Measurements from ENCODE around the gene SF3A1. TPM values are rescaled to one million over a fixed set of nuclear protein-coding genes. Genes with fewer than 3 reads are reported as not detected.

The SF3A1 gene
- total and polyA plus RNA-seq, 9 of the 15 experiments (the other 6 are each of a cell fraction or from before 2014, with no cell fraction given), result 6.7 to 228 (median 13.0) TPM

- peaks cover 6% of the 10 kb centered on the region; the same call in 1 of the 2 replicates for H4K20me1 ChIP-seq (replicated peaks; ENCODE audit: control insufficient read depth, insufficient read depth, low read length)
- FAIRE-seq (no peak), ATAC-seq (no peak), DNase-seq (ENCODE audit: extremely low read depth in 1 of 4, low spot score in 3 of 4) (no peak)
- H3K27me3 ChIP-seq (ENCODE audit: control insufficient read depth in 2 of 2, insufficient read depth in 2 of 2, low read length in 2 of 2), result no peaks in the 10 kb centered on the region
- H3K4me1 ChIP-seq (replicated peaks in 1 of 2; ENCODE audit: control insufficient read depth in 2 of 2, insufficient read depth in 2 of 2, low read length in 2 of 2), result peaks cover 19 to 49% of the 10 kb centered on the region in 2 experiments; a peak in 4 of 5 replicates
- no peak overlapping the region for H2AFZ ChIP-seq (ENCODE audit: low read depth, low read length)
- H3K9me3 ChIP-seq (replicated peaks; ENCODE audit: control insufficient read depth, insufficient read depth, low read depth, low read length), result no peaks in the 10 kb centered on the region
- no peak overlapping the region; the same call in 2 of the 3 replicates for H3K27ac ChIP-seq (ENCODE audit: extremely low read depth, low read depth, low read length)
- peaks cover 16% of the 10 kb centered on the region; the same call in 1 of the 3 replicates for H3K36me3 ChIP-seq (ENCODE audit: control insufficient read depth, insufficient read depth, low read length)
- no TSS peak for BruUV-seq (replicated peaks)
- no peaks in the 10 kb centered on the region for H3K79me2 ChIP-seq (ENCODE audit: control insufficient read depth, insufficient read depth, low read length)
- H3K9ac ChIP-seq (ENCODE audit: insufficient read depth in 1 of 2, low read depth in 2 of 2, low read length in 2 of 2), result peak overlapping the region in 1 of 2 experiments; percentile 79; a peak in 2 of 4 replicates
- intact Hi-C loops (cut with micrococcal nuclease) (no loop called here), in situ Hi-C loops (cut with MboI) (no loop called here)
- H3K4me3 ChIP-seq, result no peak overlapping the region
- no peak overlapping the region for H3K4me2 ChIP-seq (ENCODE audit: insufficient read depth, low read length)
- H3K9me1 ChIP-seq (ENCODE audit: control insufficient read depth, insufficient read depth, low read length), result no peaks in the 10 kb centered on the region
- TF ChIP-seq RNF219 (CRISPR knock-in tag; IDR thresholded peaks at IDR 0.05), result no peak
- no peak for TF ChIP-seq ZNF41 (CRISPR knock-in tag; conservative IDR thresholded peaks at IDR 0.05)
- no peak for TF ChIP-seq ZNF830 (CRISPR knock-in tag; IDR thresholded peaks at IDR 0.05)
- no peak for TF ChIP-seq FOSL1 (tag; conservative IDR thresholded peaks at IDR 0.05)
- TF ChIP-seq TRIM28 (IDR thresholded peaks at IDR 0.05), result no peak
- TF ChIP-seq ZFX (CRISPR knock-in tag; IDR thresholded peaks at IDR 0.05), result peak; percentile 32; the same call in 1 of the 2 replicates
- no peak for TF ChIP-seq HDGF (IDR thresholded peaks at IDR 0.05)
- ChIA-PET POLR2A (interaction anchor here (0.6 to 1.4 kb wide), 6 partner anchors 10 to 272 kb away, joined by 3 to 7 read pairs (median 4); no protein-coding TSS in a partner anchor), CTCF (ENCODE audit: low intra/inter-chr PET ratio) (no interaction called here)
- WGBS (ENCODE audit: insufficient coverage, low coverage, missing lambda C conversion rate), result 22% methylated on average over 3 of the region's 3 CpGs
Measured at GRCh38 chr22:30290342-30291057, 66.2 kb downstream of the SF3A1 start.

Measured in K562 (cell line).